GM18526 (cell line): ENCODE data around the gene MTUS2.

ENCODE experiments used
- POLR2A ChIP-seq: IDR thresholded peaks from 3 replicates; pipeline ENCODE4 v1.6.1; 2011; ENCODE audit not compliant: insufficient read length; ENCODE audit errors: extremely low read depth

The MTUS2 gene

DNA sequence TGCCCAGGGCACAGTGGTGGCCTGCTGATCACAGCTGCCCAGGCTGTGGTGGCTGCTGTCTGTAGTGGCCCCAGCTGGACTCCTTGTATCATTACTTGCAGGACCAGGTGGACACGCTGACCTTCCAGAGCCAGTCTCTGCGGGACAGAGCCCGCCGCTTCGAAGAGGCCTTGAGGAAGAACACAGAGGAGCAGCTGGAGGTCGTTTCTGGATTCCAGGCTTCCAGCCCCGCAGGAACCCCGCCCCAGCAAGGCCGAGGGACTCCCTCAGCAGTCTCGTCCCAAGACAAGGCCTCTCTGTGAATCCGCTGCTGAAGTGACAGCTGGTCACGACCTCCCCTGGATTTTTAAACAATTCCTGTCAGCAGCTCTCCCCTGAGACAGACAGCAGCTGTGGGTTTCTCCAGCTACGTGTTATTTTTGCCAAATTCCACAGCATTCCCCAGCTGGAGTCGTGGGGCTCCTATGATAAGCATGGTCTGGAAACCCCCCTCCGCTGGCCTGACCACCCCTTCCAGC, 677.1 kb downstream of the MTUS2 start:
- no peak for TF ChIP-seq POLR2A

DNA sequence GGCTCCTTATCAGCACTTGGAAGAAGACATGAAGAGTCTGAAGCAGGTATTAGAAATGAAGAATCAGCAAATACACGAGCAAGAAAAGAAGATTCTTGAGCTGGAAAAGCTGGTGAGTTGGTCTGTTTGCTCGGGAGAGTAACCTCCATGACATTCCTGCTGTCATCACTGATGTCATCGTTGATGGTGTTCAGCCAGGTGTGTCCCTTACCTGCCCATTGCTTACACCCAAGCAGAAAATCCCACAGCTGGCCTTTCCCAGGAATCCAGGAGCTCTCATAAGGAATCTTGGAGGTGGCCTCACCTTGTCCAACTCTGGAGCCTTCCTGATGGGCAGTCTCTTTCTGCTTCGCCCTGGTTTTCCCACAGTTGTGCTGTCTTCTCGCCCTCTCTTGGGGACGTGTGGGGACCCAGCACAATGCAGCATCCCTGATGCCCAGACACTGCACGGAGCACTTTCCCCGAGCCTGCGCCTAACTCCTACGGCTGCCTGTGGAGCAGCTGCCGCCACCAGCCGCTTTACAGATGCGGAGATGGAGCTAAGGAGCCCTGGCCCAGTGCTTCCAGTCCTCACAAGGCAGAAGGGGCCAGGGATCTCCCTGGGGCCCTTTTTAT, 678.4 kb downstream of the MTUS2 start:
- no peak for TF ChIP-seq POLR2A

DNA sequence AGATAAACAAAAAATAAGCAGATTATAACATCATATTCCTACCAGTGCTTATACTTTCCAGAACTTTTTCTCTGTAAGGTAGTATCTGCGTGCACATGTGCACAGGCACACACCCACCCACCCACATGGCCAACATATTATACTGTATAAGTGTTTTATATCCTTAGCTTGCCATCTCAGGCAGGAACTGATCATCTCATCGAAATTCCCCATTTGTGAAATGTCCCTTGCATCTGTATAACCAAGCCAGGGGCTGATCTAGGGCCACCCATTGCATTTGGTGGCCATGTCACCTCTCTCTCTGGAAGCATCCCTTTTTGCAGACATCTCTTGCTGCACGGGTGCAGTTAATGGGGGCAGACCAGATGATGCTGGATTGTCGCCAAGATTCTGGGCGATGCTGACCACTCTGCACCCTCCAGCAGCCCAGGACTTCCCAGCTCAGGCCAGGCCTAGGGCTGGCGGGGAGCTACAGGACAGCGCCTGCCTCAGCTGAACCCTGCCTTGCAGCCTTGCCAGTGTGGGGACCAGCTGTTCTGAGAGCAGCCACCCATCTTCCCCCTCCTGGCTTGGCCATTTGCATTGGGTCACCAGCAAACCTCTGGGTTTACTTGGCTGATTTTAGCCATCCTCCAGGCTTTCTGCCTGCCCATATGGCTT, 679.5 kb downstream of the MTUS2 start:
- no peak for TF ChIP-seq POLR2A

DNA sequence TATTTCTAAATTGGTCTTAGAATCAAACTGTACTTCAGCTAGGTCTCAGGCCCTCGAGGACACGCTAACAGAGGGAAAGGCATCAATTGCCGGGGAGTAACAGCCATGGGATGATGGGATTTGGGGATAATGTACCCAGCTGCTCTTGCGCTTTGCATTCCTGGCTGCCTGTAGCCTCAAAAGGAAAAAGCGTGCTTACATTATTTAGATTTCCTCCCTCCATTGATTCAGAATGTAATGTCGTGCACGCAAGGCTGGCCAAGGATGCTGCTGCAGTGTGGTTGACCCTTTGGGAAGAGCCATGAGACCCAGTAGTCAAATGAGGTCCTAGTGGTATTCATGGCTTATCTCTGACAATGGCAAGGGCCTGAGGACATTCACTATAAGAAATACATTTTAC, 680.2 kb downstream of the MTUS2 start:
- no peak for TF ChIP-seq POLR2A

DNA sequence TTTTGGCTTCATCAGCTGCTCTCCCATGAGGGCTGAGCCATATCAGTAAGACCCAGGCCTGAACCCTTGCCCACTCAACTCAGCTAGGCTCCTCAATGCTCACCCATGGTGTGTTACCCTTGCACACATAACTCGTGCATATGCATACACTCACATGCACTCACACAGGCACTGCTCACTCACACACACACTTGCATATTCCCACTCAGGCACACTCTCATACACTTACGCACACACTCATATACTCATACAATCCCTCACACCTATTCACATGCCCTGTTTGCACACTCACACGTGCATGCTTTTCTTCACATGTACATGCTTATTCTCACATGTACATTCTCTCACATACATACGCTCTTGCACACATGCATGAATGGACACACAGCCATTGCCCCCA, 681.5 kb downstream of the MTUS2 start:
- no peak for TF ChIP-seq POLR2A

DNA sequence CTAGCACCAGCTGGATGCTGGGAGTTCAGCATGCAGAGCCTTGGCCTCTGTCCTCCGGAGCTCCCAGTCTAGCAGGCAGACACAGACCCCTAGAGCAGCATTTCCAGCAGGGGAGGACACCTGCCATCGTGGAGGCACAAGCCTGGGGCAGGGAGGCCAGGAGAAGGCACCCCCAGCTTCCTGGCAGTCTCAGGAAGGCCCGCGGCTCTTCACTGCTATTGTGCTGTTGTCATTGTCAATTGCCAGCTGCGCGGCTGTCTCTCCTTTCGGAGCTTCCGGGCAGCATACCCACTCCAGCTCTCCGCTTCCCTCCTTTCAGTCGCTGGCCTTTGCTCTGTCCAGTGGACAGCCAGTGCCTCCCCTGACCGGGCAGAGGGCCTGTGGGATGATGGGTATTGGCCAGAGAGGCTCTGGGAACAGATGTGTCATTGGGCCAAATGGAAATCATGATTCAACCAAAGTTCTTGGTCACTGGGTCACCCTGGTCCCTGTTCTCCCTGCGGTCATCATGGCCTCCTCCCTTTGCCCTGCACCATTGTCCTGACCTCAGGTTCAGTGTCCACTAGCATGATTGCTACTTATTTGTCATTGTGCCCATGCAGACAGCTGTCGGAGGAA, 682.4 kb downstream of the MTUS2 start:
- no peak for TF ChIP-seq POLR2A

DNA sequence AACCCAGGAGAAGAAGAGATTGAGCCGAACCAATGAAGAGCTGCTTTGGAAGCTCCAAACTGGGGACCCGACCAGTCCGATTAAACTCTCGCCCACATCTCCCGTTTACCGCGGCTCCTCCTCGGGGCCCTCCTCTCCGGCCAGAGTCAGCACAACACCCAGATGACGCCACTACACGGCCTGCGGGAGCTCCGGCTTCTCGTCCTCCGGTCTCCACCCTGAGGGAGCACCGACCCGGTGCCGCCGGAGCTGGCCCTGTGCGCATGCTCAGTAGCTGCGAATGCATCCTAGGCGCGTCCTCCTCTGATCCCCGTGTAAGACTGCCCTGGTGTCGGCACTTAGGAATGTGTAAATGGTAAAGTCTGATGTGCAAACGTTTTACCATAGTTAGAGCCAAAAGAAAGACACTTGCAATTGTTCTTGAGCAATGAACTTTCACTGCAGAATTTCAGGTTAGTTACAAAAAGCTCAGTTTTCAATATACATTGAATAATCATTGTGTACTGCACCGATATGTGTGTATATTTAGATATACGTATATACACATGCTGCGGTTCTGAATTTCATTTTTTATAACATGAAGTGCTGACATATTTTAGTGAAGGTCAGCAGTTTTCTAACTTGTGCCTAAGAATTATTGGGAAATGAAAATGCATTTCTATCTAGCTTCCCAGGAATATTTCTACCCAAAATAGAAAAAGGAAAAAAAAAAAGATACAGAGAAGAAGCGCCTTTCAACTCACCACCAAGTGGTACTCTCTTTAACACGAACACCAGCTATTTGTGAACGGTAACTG, 683.1 kb downstream of the MTUS2 start:
- no peak for TF ChIP-seq POLR2A

DNA sequence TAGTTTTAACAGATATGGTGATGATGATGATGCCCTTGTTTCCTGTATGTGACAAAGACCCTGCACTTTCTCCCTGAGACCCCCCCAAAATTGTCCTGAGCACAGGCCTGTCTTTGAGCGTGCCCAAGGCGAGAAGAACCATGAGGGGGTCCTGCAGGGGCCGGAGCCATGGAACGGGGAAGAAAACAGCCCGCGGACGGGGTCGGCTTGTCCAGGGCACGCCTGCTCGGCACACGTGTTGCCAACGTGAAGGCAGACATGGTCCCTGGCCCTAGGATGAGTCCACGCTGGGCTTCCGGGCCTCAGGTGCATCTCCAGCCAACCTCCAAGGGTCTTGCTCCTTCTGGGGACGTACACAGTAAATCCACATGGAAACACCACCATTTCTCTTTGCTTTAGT, 684.6 kb downstream of the MTUS2 start:
- TF ChIP-seq POLR2A: no peak

DNA sequence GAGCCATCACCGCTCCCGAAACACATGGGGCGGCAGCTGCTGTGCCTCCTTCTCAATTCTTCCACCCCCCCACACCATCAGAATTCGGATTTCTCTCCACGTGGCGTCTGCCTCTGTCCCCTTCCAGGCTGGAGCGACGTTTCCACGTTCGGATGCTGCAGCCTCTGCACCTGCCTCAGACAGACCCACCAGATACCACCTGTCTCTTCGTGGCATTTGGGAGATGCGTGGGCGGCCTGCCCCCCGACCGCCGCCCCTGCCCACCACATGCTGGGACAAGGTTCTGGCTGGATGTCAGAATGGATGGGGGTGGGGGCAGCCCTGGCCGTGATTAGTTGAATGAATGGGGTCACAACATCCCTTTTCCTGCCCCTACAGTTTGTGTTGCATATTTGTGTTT, 685.4 kb downstream of the MTUS2 start:
- no peak for TF ChIP-seq POLR2A

DNA sequence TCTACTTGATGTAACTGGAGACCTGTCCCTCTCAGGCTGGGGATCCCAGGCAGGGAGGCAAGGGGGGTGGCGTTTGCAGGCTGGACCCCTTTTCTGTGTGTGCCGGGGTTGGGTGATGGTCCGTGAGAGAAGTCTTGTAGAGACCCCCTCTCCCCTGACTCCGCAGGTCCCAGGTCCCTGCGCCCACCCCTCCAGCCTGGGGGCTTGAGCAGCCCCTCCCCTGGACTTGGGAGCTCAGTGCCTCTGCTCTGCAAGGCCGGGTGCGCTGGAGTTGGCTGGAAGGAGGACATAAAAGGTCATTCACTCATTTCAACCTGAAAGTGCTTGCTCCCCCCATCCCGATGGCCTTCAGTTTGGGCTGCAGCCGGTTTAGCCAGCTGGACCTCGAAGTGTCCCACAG, 685.8 kb downstream of the MTUS2 start:
- no peak for TF ChIP-seq POLR2A

DNA sequence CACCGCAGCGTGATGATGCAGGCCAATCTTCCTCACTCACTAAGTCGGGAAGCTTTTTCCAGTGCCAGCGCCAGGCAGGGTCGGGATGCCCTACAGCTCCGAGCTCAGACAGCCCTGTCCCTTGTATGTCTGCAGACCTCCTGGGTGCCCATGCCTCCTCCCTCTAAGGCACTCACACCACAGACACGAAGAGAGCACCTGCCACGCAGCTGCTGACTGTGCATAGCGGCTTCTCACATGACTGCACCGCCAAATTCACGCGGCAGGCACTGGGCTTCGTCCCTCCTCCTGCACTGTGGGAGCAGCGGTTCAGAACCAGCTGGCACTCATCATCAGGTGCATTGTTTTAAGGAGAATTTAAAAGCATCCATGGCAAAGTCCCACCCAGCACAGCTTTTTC, 687.2 kb downstream of the MTUS2 start:
- TF ChIP-seq POLR2A: no peak

DNA sequence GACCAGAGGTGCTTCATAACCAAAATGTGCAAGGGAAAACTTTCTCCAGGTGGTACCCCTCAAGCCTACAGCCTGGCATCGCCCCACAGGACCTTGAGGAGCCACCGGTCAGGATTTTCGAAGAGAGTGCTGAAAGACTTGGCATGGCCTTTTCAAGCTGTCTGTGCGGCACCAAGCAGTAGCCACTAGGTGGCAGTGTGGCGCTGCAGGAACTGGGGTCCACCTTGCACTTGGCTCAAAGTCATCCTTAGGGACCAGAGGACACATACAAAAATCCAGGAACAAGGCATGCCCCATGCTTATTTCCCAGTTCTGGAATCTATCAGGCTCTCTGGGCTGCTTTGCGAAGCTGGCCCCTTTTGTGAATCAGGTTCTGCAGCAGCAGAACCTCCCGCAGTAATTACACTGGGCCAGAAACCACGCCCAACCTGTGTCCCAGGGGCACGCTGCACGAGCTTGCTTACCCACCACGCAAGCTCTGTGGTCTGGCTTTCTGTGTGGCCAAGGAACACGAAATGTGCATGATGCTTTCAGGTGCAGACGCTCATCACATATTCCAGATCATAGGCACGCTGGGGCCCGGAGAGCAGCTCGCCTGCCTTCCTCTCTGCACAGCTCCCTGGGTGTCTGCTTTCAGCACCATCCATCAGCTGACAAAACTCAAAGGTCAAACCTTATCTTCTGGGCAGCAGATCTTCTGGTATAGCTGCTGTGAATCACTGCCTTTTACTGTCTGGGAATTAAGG, 688.2 kb downstream of the MTUS2 start:
- TF ChIP-seq POLR2A: no peak

DNA sequence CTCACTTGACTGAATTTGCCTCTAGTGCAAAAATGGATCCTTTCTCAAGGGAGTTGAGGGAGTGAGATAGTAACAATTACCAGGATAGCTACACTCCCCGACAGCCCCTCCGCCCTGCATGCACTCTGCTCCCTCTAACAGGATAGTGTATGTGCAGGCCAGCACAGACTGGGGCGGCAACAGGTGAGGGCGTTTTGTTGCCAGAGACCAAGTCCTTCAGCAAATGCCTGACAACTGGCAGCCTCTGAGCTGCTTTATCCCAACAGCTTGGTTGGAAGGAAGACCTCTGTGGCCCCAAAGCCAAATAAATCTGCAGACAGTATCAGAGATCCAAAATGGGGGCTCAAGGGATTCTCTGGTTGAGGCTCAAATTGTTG, 688.7 kb downstream of the MTUS2 start:
- TF ChIP-seq POLR2A: no peak

DNA sequence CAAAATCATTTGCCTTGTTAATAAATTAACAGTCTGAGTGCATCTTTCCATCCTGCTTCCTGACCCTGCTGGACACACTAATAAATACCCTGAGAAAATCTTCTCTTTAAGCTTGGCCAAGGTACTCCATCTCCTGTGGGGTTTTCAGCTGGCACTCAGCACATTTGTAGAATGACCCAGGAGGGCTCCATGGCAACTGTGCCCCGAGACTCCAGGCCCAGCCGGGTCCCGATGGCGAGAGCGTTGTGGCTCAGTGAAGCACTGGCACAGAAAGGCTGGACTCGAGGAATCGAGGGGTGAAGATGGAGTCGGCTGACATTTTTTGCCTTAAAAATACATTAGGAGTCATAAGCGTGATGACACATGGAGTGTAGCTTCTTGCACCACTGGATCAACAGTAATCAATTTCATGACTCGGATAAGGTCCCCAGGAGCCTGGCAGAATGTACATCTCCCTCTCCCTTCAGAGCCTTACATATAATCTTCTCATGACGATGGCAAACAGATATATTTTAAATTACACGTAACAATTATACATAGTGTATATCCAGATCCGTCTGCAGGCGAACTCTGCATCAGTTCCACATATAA, 690.0 kb downstream of the MTUS2 start:
- no peak for TF ChIP-seq POLR2A

DNA sequence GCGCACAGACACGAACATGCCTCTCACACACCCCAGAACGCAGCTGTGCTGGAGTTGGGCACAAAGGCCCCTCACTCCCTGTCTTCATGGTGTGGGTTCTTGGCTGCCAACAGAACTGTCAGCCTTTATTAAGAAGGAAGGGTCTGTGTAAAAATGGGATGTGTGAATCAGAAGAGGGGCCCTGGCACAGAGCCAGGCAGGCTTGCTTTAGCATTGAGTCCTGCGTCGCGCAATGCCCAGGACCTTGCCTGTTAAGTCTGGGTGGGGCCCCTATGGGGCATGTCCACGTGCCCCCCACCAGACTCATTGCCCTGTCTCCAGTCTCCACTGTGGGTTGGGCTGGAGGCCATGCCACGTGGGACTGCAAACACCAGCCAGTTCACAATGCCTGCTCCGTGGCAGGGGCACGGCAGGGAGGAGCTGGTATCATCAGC, 690.5 kb downstream of the MTUS2 start:
- no peak for TF ChIP-seq POLR2A

DNA sequence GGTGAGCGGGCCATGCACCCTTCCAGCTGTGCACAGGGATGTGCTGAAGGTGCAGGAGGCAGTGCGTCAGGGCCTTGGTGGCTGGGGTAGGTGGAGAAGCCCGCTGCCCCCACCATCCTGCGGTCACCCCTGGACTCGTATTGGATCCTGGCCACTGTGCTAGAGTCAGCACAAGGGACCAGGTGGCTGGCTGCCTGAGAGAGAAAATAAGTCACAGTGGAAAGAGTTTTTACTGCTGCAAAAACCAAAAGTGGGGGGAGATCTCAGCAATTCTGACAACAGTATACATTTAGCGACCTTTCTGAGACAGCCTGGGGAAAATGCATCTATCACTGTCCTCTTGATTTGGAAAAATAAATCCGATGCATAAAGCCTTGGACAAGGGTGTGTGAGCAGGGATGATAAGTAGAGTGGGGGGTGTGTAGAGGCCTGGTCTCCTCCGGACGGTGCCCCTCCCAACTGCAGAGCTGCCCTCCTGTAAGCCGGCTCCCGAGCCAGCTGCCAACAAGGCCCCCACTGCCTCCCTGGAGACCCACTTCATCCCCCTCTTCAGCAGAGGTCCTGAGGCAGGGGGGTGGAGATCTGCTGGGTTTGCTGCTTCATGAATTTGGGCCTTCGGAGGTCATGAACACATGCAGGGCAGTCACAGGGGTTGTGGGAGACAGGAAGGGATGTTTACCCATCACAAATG, 691.1 kb downstream of the MTUS2 start:
- TF ChIP-seq POLR2A: no peak
